Activated effector memory CD4-positive, alpha-beta T cell treated with Interleukin-2 at 50 U/mL for 16 hours (primary cell): Measurements from ENCODE around the gene FAM120B.

ENCODE experiments used
- DNase-seq: peaks from one replicate; pipeline ENCODE4 v3.0.0-alpha.2; 2020

Gene FAM120B

DNA sequence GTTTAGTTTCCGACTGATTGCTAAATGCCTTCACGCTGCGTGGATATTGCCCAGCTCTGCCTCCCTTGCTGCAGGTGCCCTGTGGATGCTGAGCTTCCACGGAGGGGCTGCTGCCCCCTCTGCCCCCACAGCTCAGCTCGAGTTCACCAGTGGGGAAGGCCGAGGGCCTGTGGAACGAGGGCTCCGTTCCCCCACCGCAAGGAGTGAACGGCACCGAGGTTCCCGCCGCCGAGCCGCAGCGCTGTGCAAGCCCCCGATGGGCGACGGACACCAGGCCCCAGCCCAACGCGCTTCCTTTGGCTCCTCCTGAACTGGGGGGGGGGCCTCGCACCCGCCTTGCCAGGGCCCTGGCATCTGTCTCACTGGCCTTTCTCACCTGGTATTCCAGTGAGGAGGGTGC is 33.4 kb upstream of the FAM120B start:
- no peak for DNase-seq

DNA sequence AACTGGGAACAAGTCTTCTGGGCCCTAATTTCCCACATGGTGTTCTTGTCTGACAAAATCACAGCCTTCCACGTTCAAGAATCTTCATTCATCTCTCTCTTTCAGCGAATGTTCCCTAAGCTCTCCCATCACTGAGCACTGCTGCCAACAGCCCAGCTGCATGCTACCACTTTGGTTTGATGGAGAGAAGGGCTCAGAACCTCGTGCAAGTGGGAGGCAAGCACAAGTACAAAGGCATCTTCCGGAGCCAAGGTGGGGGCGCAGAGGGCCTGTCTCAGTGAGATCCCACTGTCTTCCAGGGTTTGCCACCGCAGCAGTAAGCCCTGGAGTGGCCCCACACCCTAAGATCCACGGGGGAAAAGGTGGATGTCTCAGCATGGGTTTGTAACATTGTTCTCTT is 32.9 kb upstream of the FAM120B start:
- no peak for DNase-seq

DNA sequence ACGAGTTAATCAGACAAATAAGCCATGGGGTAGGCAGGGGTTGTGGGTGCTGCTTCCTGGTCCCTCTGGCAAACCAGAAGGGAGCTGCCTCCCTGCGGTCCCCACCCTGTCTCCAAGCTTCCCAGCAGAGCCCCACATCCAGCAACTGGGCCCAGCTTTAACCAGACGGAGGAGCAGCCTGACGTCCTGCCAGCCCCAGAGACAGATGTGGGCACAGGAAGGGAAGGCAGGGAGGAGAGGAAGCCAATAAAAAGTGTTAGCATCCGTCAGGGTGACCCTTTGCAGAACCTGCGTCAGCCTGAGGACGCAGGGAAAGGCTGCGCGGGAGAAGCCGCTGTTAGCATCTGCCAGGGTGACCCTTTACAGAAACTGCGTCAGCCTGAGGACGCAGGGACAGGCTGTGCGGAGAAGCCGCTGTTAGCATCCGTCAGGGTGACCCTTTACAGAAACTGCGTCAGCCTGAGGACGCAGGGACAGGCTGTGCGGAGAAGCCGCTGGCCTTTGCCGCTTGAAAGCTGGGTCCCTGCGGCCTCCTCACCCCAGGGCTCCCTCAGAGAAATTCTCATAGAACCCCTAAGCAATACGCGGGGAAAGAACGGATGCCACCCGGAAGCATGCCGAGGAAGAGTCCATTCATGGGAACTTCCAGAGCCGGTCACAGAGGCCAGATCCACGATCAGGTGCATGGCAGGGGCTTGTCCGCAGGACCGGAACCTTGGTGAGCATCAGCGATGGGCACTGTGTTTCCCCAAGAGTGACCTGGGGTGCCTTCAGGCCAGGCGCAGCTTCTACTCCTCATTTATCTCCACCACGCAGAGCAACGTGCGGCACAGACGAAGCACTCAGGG is 31.6 kb upstream of the FAM120B start:
- no peak for DNase-seq

DNA sequence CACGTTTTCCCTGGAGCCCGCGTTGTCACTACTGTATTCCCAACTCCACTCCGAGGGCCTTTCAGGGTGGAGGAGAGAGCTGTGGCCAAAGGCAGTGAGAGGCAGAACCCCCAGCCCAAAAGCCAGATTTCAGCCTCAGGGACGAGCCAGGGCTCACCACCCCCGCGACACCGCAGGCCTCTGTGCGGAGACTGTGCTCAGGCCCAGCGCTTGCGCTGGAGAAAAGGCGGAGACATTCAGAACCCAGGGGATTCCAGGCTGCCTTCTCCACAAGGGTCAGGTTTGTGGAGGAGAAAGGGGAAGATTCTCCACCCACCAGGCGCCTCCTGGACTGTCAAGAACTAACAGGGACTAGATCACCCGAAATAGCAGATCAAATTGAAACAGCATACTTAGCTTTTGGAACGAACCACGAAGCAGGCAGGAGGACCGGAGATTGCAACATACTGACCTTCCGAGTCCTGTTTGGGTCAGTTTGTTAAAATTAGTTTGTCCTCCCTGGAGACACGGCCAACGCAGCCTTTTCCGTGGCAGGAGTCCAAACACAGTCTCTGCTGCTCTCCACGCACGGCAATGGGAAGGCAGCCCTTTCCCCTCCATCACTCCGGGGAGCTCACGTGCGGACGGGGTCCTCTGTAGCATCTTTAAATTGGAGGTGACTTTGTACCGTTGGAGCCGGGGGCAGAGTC is 30.0 kb upstream of the FAM120B start:
- DNase-seq, result no peak

DNA sequence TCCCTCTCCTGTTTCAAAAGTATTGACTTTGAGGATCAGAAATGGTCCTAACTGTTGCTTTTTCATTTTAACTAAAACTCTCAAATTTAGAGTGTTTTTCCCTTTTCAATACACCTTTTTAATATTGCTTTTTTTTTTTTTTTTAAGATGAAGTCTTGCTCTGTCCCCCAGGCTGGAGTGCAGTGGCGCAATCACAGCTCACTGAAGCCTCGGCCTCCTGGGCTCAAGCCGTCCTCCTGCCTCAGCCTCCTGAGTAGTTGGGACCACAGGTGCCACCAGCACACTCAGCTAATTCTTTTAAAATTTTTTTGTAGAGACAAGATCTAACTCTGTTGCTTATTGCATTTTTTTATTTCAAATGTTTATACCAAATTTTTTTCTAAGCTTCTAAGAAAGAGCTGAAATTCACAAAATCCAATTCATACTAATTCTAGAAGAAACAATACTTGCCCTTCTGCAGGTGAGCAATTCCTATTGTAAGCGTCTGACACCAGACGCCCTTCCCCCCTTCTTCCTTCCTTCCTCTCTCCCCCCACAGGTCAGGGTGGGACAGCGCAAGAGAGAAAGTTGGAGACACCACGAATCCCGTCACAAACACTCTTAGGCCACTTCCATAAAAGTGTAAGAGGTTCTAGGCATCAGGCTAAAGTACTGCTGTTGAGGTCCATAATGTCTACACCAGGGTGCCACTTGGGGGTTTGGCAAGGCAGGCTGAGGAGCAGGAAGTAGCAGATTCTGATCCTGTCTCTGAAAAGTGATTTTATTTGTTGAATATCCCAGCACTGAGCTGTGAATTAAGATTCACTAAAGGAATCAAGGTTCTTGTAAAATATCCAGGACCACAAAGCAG is 28.4 kb upstream of the FAM120B start:
- no peak for DNase-seq

DNA sequence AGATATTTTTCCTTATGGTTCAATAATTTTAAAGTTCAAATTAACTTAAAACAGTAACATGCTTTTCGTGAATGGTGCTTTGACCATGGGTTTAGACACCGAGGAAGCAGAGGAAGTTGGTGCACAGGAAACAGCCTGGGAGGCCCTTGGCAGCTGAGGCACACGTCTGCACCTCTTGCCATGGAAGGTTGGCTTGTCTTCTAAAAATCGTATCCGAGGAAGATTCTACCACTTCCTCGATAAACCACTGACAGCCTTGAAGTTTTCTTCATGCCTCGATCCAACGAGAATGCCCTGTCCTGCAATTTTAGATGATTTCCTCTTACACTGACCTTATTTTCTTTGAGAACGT is 27.8 kb upstream of the FAM120B start:
- DNase-seq, result no peak

DNA sequence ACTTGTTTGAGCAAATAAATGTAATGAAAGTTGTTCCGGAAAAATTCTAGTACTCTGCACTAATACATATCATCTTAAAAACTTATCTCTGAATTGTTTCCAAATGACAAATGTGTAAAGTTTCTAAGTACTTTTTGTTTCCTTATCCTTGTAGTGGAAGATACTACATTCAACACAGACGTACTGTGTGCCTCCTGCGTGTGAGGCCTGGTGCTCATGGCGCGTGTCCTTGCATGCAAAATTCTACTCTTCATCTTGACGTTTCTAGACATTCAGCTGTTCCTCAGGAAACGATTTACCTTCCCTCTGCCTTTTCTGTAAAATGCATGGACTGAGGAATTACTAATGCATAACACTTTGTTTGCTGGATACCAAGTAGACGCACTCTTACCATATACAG is 27.1 kb upstream of the FAM120B start:
- no peak for DNase-seq

DNA sequence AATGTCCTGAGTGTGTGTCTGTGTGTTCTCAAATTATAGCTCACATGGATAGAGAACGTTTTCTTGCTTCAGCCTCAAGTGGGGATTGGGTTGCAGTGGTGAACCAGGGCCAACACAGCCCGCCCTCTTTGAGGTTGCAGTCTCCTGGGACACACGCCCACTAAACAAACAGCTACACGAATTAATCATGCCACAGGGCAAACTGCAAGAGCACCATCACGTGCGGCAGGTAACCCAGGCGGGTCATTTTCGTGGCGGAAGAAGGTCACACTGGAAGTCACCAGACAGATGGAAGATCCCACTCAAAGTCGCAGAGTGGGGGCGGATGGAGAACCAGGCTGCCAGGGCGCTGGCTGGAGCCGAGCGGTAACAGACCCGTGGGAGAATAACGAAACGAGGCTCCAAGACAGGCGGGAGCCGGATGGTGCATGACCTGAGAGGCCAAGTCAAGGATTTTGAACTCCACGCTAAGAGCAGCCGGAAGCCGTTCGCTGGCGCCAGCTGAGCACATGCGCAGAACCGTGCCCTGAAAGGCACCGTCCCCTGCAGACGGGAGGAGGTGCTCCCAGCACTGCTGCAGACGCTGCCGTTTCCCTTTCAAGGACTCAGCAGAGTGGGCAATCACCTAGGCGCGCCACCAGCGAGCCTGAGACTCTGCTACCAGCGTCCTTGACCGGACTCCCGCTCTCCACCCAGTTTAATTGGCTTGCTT is 26.4 kb upstream of the FAM120B start:
- DNase-seq, result no peak

DNA sequence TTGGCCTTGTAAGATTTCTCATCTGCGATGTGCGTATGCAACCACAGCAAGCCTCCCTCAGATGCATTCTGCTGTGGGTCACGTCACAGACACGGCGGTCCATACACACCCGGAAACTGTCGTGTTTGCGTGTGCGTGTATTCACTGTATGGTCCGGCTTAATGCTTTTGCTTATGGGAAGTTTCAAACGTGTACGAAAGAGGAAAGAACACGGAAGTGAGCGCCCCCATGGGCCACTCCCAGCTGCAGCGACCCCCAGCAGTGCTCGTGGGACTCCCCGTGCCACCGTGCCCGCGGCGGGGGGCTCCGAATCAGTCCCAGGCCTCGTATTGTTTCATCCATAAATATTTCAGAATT is 25.9 kb upstream of the FAM120B start:
- DNase-seq, result no peak

DNA sequence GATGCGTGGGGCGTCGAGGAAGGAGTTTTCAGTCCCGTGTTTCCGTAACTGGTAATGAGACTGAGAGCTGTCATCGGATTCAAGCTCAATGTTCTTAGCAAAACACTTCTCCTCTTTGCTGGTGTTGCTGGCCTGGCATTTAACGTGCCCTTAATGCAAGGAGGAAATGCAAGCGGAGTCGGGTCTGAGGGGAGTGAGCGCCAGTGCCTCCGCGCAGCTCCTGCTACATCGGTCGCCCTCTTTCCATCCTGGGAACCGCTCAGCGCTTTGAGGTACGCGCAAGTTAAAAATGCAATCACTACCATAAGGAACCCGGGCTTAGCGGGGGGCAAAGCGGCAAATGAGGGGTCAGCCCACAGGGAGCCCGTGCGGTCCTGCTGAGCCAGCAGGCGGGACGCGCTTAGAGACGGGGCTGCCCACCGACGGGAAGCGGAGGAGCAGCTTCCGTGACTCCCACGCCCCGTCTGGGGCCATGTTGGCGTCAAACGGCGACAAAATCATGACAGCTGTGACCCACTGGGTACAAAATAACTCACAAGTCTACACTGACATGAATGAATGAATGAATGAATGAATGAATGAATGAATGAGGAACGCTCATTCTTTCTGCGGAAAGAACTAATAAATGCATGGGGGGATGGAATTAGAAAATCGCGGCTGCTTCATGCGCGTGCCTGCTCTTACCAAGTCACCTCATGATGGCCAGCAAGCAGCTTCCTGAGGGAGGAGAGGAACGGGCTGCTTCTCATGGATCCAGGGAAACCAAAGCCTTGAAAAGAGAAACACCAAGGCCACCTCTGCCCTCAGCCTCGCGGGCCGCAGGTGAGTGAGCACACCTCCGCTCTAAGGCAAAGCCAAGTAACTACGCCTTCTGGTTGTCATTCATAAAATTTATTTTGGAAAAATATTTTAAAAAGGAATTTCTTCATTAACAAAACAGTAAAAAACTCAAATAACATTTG is 24.9 kb upstream of the FAM120B start:
- no peak for DNase-seq

DNA sequence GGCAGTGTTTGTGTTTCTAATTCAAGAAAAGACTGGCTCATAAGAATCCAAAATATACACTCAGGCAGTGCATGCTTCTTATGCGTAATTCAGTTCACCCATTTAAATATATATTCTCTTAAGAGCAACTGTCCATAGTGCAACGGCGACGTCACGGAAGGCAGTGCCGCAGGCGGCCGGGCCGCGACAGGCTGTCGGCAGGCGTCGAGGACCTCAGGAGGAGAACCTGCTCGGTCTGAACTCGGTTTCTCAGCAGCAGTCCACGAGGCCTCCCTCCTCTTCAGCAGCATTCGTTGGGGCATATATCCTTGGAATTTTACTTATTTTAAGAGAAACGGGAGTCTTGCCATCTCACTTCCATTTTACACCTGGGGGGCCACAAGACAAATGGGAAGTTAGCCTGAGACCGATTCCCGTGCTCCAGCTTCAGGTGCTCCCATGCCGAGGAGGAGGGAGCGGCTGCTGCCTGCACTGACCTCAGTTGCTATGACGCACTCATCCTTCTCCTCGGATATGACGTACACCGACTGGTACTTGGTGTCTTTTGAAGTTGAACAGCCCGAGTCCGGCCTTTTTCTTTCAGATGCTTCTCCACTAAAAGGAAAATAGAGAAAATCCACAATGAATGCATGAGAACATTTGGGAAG is 23.9 kb upstream of the FAM120B start:
- DNase-seq, result no peak

DNA sequence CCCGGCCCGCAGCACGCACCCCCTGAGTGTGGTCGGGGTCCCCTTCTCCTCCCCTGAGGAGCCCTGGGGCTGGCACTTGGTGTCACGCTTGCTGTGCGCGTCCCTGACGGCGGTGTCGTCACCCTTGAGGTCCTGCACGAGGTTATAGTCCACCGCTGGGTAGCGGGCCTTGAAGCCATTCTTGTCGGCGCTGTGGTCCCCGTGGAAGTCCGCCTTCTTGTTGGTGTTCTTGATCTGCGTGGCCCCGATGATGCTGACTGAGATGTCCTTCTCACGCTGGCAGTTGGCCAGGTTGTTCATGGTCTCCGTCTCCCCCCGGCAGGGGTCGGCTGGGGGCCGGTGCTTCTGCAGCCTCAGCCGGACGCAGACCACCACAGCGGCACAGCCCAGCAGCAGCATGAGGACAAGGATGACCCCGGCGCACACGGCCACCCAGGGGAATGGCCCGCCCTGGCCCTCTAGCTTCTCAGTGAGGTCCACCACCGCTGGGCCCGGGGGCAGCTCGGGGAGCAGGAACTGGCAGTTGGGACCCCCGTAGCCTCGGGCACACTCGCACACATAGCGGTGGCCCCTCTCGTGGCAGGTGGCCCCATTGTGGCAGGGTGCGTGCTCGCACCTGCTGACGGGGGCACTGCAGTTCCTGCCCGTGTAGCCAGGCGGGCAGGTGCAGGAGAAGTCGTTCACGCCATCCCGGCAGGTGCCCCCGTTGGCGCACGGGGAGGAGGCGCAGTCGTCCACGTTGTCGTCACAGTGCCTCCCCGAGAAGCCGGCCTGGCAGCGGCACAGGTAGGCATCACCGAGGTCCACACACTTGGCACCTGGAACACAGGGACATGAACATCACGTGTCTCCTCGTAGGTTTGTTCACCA is 23.1 kb upstream of the FAM120B start:
- DNase-seq, result no peak

DNA sequence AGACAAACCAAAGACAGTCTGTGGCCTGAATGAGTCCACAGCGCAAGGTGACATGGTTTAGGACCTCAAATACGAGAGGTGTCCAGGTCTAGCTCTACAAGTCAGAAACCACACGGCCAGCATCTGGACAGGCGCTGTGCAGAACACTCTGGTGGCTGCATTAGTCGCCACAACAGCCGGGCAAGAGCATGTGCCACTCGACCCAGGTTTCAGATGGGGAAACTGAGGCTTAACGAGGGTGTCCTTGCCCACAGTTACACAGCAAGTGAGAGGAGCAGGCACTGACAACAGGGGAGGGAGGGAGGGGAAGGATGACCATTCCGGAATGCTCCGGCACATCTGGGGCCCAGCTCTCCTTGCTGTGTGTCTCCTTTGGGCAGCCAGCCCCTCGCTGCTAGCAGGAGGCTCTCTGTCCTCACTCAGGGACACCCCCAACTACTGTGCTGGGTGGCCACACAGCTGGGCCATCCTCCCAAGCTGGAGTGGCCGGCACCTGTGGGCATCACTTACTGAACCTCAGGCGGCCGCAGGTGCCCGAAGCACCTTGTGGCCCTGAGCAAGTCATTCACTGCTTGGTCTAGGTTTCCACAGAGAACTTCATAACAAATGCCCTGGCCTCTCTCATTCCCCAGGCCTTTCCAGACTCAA is 22.3 kb upstream of the FAM120B start:
- no peak for DNase-seq

DNA sequence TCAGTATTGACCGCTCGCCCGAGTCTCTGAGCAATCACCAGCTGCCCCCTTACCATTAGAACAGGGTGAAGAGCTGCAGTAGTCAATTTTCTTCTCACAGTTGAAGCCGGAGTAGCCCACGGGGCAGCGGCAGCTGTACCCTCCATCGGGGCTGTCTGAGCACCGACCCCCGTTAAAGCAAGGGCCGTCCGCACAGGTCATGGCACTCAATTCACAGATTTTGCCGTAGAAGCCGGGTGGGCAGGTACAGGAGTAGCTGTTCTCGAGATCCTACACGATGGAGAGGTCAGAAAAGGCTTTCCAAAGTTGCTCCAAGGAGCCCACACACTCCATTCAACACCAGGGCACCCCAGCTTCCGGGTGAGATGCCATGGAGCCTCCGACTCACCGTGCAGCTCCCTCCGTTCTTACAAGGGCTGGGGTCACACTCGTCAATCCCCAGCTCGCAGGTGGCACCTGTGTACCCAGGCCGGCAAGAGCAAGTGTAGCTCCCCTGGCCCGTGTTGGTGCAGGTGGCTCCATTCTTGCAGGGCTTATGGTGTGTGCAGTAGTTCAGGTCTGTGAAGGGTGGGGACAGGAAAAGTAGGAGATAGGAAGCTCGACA is 21.6 kb upstream of the FAM120B start:
- DNase-seq, result no peak

DNA sequence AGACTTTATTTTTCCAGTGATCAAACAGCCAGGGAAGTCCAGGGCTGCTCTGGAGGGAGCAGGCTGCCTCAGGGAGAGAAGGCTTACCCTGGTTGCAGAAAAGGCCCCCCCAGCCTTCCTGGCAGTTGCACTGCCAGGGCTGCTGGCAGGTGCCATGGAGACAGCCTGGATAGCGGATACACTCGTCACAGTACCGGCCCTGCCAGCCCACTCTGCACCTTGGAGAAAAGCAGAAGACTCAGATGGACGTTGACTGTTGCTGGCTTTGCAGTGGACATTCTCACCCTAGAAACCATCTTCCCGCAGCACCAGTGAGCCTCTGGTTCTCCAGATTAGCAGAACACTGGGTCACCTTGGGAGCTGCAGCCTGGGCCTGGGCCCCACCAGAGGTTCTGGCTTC is 21.1 kb upstream of the FAM120B start:
- DNase-seq, result no peak

DNA sequence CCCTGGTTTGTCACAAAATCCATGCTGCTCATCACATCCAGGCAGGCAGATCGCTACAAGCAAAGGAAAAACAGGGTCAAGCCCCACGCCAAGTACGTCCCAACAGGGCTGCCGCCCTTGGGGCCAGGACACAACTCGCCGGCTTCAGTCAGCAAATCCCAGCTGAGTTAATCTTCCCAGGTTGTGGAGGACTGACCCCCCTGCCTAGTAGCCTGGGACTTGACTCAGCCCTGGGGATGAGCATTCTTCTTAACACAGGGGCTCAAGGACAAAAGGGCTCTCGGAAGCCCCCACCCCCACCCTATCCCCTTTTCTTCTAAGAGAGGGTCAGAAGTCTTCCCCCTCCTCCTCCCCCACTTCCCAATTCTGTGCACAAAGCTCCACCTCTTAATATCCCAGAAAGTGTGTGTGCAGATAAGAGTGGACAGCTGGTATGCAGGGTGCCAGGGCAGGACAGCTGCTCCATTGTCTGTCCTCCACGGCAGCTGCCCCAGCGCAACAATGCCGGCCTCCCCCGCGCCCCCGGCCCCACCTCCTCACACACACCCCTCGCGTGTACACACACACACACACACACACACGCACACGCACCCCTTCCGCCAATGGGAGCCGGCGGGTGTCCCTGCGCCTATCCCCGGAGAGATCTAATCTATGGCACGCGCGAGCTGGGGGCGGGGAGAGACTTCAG is 20.2 kb upstream of the FAM120B start:
- no peak for DNase-seq

DNA sequence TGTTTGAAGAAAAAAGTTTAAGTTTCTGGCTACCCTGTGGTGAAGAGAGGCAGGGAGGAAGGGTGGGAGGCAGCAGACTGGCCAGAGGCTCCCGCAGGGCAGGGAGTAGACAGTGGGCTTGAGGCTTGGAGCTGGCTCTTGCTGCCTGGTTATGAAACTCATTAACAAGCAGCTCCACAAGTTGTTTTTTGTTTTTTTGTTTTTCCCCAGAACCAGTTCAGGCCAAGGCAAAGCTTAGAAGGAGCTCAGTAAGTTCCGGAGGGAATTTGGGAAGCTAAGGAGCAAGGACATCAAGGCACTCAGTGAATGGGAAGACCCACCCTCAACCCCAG is 19.7 kb upstream of the FAM120B start:
- no peak for DNase-seq

DNA sequence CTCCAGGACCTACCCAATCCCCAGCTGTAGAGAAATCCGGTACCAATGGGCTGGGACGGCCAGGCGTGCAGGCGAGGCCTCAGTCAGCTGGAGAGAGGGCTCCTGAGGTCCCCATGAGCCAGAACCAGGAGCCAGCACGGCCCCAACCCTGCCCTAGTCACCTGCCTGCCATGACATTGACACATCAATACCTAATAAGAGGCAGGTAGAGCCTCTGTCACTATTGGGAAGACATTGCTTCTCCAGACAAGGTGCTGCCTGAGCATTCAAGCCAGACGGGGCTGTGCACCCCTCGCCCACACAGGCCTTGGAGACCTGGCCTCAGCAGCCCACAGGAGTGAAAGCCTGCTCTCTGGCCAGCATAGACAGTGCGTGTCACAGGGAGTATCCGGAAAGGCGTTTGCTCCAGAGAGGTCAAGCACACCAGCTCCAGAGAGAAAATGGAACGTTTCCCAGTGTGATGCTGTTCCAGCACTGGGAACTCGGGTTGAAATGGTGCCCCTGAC is 19.1 kb upstream of the FAM120B start:
- no peak for DNase-seq
